Choroid plexus epithelial cell (primary cell): ENCODE data around the gene SLC12A9.

Experiments used
- DNase-seq: peaks from one replicate; pipeline ENCODE4 v3.0.0-alpha.2; 2010; ENCODE audit warnings: low read depth
- H3K4me3 ChIP-seq: 2 replicates; pipeline ENCODE4 v1.5.1; 2011; ENCODE audit warnings: low read depth, mild to moderate bottlenecking, control low read depth, low read length, moderate library complexity
- TF ChIP-seq, protein P1 (sequence below): conservative IDR thresholded peaks from 2 replicates; pipeline ENCODE4 v1.5.1; 2011; ENCODE audit warnings: low read depth, mild to moderate bottlenecking, control low read depth, inconsistent platforms, low read length, moderate library complexity

The SLC12A9 gene

DNA sequence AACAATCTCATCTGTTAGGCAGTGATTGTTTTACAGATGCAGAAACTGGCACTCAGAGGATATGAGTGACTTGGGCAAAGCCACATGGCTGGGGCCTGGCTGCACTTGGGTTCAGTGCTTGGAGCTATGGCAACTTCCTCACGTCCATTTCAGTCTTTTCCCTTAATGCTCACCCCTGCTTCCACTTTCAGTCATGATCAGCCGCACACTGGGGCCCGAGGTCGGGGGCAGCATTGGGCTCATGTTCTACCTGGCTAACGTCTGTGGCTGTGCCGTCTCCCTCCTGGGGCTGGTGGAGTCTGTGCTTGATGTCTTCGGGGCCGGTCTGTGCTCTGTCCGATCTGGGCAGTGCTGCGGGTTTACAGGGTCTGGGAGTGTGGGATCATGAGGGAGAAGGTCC is 3.0 kb downstream of the SLC12A9 start:
- no peak for DNase-seq
- TF ChIP-seq, protein P1, sequence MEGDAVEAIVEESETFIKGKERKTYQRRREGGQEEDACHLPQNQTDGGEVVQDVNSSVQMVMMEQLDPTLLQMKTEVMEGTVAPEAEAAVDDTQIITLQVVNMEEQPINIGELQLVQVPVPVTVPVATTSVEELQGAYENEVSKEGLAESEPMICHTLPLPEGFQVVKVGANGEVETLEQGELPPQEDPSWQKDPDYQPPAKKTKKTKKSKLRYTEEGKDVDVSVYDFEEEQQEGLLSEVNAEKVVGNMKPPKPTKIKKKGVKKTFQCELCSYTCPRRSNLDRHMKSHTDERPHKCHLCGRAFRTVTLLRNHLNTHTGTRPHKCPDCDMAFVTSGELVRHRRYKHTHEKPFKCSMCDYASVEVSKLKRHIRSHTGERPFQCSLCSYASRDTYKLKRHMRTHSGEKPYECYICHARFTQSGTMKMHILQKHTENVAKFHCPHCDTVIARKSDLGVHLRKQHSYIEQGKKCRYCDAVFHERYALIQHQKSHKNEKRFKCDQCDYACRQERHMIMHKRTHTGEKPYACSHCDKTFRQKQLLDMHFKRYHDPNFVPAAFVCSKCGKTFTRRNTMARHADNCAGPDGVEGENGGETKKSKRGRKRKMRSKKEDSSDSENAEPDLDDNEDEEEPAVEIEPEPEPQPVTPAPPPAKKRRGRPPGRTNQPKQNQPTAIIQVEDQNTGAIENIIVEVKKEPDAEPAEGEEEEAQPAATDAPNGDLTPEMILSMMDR: no peak
- no peak overlapping the region for H3K4me3 ChIP-seq

DNA sequence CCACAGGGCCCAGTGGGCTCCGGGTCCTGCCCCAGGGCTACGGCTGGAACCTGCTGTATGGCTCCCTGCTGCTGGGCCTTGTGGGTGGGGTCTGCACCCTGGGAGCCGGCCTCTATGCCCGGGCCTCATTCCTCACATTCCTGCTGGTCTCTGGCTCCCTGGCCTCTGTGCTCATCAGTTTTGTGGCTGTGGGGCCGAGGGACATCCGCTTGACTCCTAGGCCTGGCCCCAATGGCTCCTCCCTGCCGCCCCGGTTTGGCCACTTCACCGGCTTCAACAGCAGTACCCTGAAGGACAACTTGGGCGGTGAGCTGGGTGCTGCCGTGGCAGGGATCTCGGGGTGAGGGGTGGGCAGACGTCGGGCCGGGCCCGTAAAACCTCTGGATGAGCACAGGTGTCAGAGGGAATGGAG is 4.4 kb downstream of the SLC12A9 start:
- DNase-seq: no peak
- no peak overlapping the region for H3K4me3 ChIP-seq
- TF ChIP-seq, protein P1: no peak

DNA sequence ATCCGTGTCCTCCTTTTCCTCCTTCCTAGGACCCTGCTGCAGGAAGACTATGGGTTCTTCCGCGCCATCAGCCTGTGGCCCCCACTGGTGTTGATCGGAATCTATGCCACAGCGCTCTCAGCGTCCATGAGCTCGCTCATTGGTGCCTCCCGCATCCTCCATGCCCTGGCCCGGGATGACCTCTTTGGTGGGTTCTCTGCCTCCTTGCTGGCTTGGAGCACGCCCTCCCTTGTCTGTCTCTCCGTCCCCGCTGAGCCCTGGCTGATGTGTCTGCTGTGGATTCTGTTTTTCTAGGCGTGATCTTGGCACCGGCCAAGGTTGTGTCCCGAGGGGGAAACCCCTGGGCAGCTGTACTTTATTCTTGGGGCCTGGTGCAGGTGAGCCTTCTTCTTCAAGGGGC is 7.3 kb downstream of the SLC12A9 start:
- no peak overlapping the region for H3K4me3 ChIP-seq
- TF ChIP-seq, protein P1: no peak
- no peak for DNase-seq

DNA sequence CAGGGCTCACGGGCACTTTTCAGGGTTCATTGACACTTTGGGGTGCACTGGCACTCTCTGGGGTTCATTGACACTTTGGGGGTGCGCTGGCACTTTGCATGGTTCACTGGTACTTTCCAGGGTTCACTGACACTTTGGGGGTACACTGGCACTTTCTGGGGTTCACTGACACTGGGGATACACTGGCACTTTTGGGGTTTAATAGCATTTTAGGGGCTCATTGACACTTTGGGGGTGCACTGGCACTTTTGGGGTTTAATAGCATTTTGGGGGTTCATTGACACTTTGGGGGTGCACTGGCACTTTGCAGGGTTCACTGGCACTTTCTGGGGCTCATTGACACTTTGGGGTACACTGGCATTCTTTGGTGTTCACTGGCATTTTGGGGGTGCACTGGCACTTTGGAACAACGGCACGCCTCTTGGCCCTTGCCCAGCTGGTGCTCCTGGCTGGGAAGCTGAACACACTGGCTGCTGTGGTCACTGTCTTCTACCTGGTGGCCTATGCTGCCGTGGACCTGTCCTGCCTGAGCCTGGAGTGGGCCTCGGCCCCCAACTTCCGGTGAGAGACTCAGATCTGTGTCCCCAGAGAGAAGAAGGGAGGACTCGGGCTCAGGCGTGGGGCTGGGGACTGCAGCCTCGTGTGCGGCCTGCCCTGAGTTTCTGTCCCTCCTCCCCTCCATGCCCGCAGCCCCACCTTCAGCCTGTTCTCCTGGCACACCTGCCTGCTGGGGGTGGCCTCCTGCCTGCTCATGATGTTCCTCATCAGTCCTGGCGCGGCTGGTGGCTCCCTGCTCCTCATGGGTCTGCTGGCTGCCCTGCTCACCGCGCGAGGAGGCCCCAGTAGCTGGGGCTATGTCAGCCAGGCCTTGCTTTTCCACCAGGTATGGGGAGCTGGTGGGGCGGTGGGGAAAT is 8.4 kb downstream of the SLC12A9 start:
- DNase-seq: no peak

DNA sequence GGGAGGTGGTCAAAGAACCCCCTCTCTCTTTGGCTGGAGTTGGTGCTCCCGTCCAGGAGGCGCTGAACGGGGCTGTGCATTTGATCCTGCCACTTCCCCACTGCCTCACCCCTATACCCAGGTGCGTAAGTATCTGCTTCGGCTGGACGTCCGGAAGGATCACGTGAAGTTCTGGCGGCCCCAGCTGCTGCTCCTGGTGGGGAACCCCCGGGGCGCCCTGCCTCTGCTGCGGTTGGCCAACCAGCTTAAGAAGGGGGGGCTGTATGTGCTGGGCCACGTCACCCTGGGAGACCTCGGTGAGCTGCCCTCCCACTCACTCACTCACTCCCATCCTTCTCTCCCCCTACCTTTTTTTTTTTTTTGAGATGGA is 9.1 kb downstream of the SLC12A9 start:
- no peak for DNase-seq
- H3K4me3 ChIP-seq: no peak overlapping the region

More for the DNA sequence above, 8.4 kb downstream of the SLC12A9 start:
- TF ChIP-seq, protein P1: no peak
- no peak overlapping the region for H3K4me3 ChIP-seq

DNA sequence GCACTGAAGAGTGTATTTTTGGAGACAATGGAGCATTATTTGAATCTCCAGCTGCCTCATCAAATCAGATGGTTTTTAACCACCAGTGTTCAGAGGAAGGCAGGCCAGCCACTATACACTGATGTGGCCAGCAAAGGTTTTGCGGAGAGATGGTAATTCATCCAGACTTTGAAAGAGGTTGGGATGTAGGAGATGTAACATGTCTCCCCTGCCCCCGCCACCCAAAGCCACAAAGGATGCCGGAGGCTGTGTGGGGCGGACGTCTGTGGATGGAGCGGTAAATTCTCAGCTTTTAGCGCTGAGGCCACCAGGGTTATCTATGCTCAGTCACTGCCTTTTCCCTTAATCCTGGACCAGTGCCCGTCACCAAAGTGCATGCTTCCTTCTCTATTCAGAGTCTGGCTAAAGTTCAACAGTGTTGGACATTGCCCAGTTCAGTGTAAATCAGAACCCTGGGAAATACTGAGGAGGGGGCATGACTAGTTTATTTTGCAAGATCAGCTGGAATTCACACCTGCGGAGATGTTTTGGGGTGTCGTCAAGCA is 11.0 kb downstream of the SLC12A9 start:
- TF ChIP-seq, protein P1: no peak
- DNase-seq: peak; percentile 23

More for the DNA sequence above, 9.1 kb downstream of the SLC12A9 start:
- TF ChIP-seq, protein P1: no peak

More for the DNA sequence above, 11.0 kb downstream of the SLC12A9 start:
- H3K4me3 ChIP-seq: no peak overlapping the region
